H1 (cell line): ENCODE data around the gene DENND2D. TPM values are rescaled to one million over a fixed set of nuclear protein-coding genes. Genes with fewer than 3 reads are reported as not detected.
A peak's percentile ranks its signal among the peaks of the same experiment; 100 is the strongest.

Source experiments
- CTCF ChIA-PET: fragments of 300-600 bp; sonication (Branson Sonifier 250); formaldehyde crosslinking; loops from one replicate; lab custom pipeline; 2021; ENCODE audit not compliant: partially characterized antibody; lab: Charles Lee
- POLR2A ChIA-PET: fragments of 300-600 bp; sonication (Branson Sonifier 250); formaldehyde crosslinking; loops from one replicate; lab custom pipeline; 2021; ENCODE audit warnings: inconsistent platforms; ENCODE audit not compliant: partially characterized antibody; lab: Charles Lee
- DNase-seq, 2 experiments: peaks; one replicate each; pipeline versions ENCODE4 v3.0.0 to v3.0.0-alpha.2; 2010 to 2022; ENCODE audit warnings: low spot score in 2 of 2, low read depth in 1 of 2, mixed read lengths in 1 of 2
- FAIRE-seq: peaks from 2 replicates; lab custom pipeline; 2011; peaks lifted over from hg19 to GRCh38; lab: Jason Lieb, UNC
- H2AFZ ChIP-seq: 2 replicates; pipeline ENCODE4 v1.8.1; 2012; ENCODE audit warnings: low read length, inconsistent platforms
- H2AK5ac ChIP-seq: 2 replicates; pipeline ENCODE4 v1.6.1; 2013; ENCODE audit warnings: low read depth, low read length
- H2BK120ac ChIP-seq: replicated peaks from 2 replicates; pipeline ENCODE3; 2013; ENCODE audit warnings: low read depth, low read length, inconsistent platforms
- H2BK12ac ChIP-seq: 2 replicates; pipeline ENCODE4 v1.6.1; 2013; ENCODE audit warnings: low read depth, low read length
- H2BK15ac ChIP-seq: 2 replicates; pipeline ENCODE4 v1.6.1; 2013; ENCODE audit warnings: low read length
- H2BK20ac ChIP-seq: 2 replicates; pipeline ENCODE4 v1.6.1; 2013; ENCODE audit warnings: low read length
- H2BK5ac ChIP-seq: 2 replicates; pipeline ENCODE4 v1.6.1; 2013; ENCODE audit warnings: low read depth, low read length
- H3K14ac ChIP-seq: 2 replicates; pipeline ENCODE4 v1.6.1; 2013; ENCODE audit warnings: inconsistent platforms; ENCODE audit not compliant: insufficient read length
- H3K18ac ChIP-seq: 2 replicates; pipeline ENCODE4 v1.6.1; 2013; ENCODE audit warnings: low read length; ENCODE audit errors: extremely low read depth
- H3K23ac ChIP-seq: 2 replicates; pipeline ENCODE4 v1.6.1; 2013; ENCODE audit warnings: inconsistent platforms; ENCODE audit not compliant: insufficient read length
- H3K23me2 ChIP-seq: 2 replicates; pipeline ENCODE4 v1.6.1; 2013; ENCODE audit warnings: low read depth, low read length
- H3K27ac ChIP-seq: 2 replicates; pipeline ENCODE4 v1.6.1; 2011; ENCODE audit warnings: low read depth, low read length, inconsistent platforms
- H3K27me3 ChIP-seq, 4 experiments: replicated peaks in 1 of 4; 1 replicate in 1 of 4; 2 replicates in 3 of 4; pipeline versions ENCODE4 v1.6.1 to v1.8.1; 2011 to 2013; ENCODE audit warnings: low read length in 3 of 4, mild to moderate bottlenecking in 3 of 4, inconsistent platforms in 2 of 4, mixed read lengths in 2 of 4, moderate library complexity in 1 of 4; ENCODE audit not compliant: control insufficient read depth in 3 of 4, insufficient read depth in 3 of 4; ENCODE audit errors: extremely low read depth in 1 of 4
- H3K36me3 ChIP-seq, 4 experiments: 2 replicates each; pipeline versions ENCODE4 v1.6.1 to v1.8.1; 2011 to 2013; ENCODE audit warnings: mild to moderate bottlenecking in 4 of 4, low read length in 3 of 4, moderate library complexity in 2 of 4, control low read depth in 1 of 4, inconsistent platforms in 1 of 4; ENCODE audit not compliant: insufficient read depth in 4 of 4, control insufficient read depth in 2 of 4
- H3K4ac ChIP-seq: replicated peaks from 2 replicates; pipeline ENCODE3; 2013; ENCODE audit warnings: low read length, low read depth, mixed read lengths, inconsistent platforms; ENCODE audit not compliant: insufficient read length
- H3K4me1 ChIP-seq, 4 experiments: replicated peaks in 1 of 4; 1 replicate in 1 of 4; 2 replicates in 3 of 4; pipeline versions ENCODE4 v1.6.1 to v1.8.1; 2011 to 2013; ENCODE audit warnings: low read length in 3 of 4, inconsistent platforms in 2 of 4, mixed read lengths in 1 of 4; ENCODE audit not compliant: insufficient read depth in 4 of 4, control insufficient read depth in 3 of 4
- H3K4me2 ChIP-seq, 2 experiments: 2 replicates each; pipeline versions ENCODE4 v1.6.1 to v1.8.1; 2011 to 2013; ENCODE audit warnings: low read depth in 2 of 2, low read length in 2 of 2, control low read depth in 1 of 2, inconsistent platforms in 1 of 2, mild to moderate bottlenecking in 1 of 2; ENCODE audit not compliant: insufficient read depth in 1 of 2
- H3K4me3 ChIP-seq, 4 experiments: fragments of 200-600, 300-600 bp in 1 of 4; sonication (generic), shearing (Covaris generic), sonication (Bioruptor Twin) in 1 of 4; 2 replicates each; pipeline versions ENCODE4 v1.5.1 to v1.8.1; 2011 to 2016; ENCODE audit warnings: low read length in 4 of 4, low read depth in 3 of 4, control low read depth in 2 of 4, inconsistent platforms in 2 of 4, mild to moderate bottlenecking in 2 of 4, mixed read lengths in 1 of 4, moderate library complexity in 1 of 4; ENCODE audit not compliant: insufficient read depth in 2 of 4; ENCODE audit errors: extremely low read depth in 1 of 4
- H3K56ac ChIP-seq: replicated peaks from 2 replicates; pipeline ENCODE3; 2013; ENCODE audit warnings: low read depth, mild to moderate bottlenecking, mixed read lengths, low read length, inconsistent platforms; ENCODE audit not compliant: insufficient read length
- H3K79me1 ChIP-seq: 2 replicates; pipeline ENCODE4 v1.6.1; 2013; ENCODE audit warnings: low read depth, low read length, control low read depth
- H3K79me2 ChIP-seq, 2 experiments: 2 replicates each; pipeline versions ENCODE4 v1.6.1 to v1.8.1; 2012 to 2013; ENCODE audit warnings: low read length in 2 of 2, mild to moderate bottlenecking in 2 of 2, inconsistent platforms in 1 of 2; ENCODE audit not compliant: insufficient read depth in 2 of 2, control insufficient read depth in 1 of 2
- H3K9ac ChIP-seq, 4 experiments: replicated peaks in 1 of 4; 1 replicate in 1 of 4; 2 replicates in 3 of 4; pipeline versions ENCODE4 v1.6.1 to v1.8.1; 2011 to 2013; ENCODE audit warnings: low read depth in 3 of 4, low read length in 3 of 4, control low read depth in 2 of 4, mild to moderate bottlenecking in 2 of 4, moderate library complexity in 2 of 4, inconsistent platforms in 1 of 4; ENCODE audit errors: extremely low read depth in 1 of 4
- H3K9me3 ChIP-seq, 2 experiments: 2 replicates each; pipeline versions ENCODE4 v1.6.1 to v1.8.1; 2012 to 2013; ENCODE audit warnings: mild to moderate bottlenecking in 2 of 2, moderate library complexity in 2 of 2, control low read depth in 1 of 2, inconsistent platforms in 1 of 2, low read depth in 1 of 2, low read length in 1 of 2, mixed read lengths in 1 of 2; ENCODE audit not compliant: insufficient read depth in 2 of 2
- H4K20me1 ChIP-seq, 2 experiments: replicated peaks in 1 of 2; 2 replicates each; pipeline versions ENCODE3 to v1.8.1; 2011 to 2013; ENCODE audit warnings: inconsistent platforms in 2 of 2, low read length in 2 of 2, mild to moderate bottlenecking in 1 of 2; ENCODE audit not compliant: insufficient read depth in 2 of 2, control insufficient read depth in 1 of 2
- H4K5ac ChIP-seq: 2 replicates; pipeline ENCODE4 v1.6.1; 2013; ENCODE audit warnings: low read length, low read depth, mixed read lengths, inconsistent platforms; ENCODE audit not compliant: insufficient read length
- H4K8ac ChIP-seq: 2 replicates; pipeline ENCODE4 v1.8.0; 2013; ENCODE audit warnings: mild to moderate bottlenecking, moderate library complexity, low read length, inconsistent platforms; ENCODE audit not compliant: insufficient read depth; ENCODE audit errors: extremely low read depth
- H4K91ac ChIP-seq: replicated peaks from 2 replicates; pipeline ENCODE3; 2013; ENCODE audit warnings: low read length, mixed read lengths, inconsistent platforms; ENCODE audit not compliant: insufficient read length
- ASH2L ChIP-seq: fragments of 200-600, 300-600 bp; sonication (generic); IDR thresholded peaks from one replicate; pipeline ENCODE4 v1.7.1; 2017; ENCODE audit warnings: low read length
- BRCA1 ChIP-seq: IDR thresholded peaks from 2 replicates; pipeline ENCODE4 v1.6.1; 2012; ENCODE audit warnings: low read depth, low read length, improper control_type of control experiment
- CBX5 ChIP-seq: fragments of 300-800, 300-1000 bp; sonication (generic); IDR thresholded peaks from 2 replicates; pipeline ENCODE4 v1.7.1; 2016; ENCODE audit warnings: antibody characterized with exemption, low read length, low read depth
- CREB1 ChIP-seq: IDR thresholded peaks from 2 replicates; pipeline ENCODE4 v1.6.1; 2012; ENCODE audit warnings: inconsistent platforms
- EGR1 ChIP-seq: IDR thresholded peaks from 2 replicates; pipeline ENCODE4 v1.6.1; 2011; ENCODE audit warnings: low read depth, low read length, borderline replicate concordance
- JUND ChIP-seq: IDR thresholded peaks from 2 replicates; pipeline ENCODE4 v1.6.1; 2011; ENCODE audit warnings: mild to moderate bottlenecking, improper control_type of control experiment, low read length
- MAFK ChIP-seq: IDR thresholded peaks from 2 replicates; pipeline ENCODE4 v1.6.1; 2012; ENCODE audit warnings: low read depth, mild to moderate bottlenecking, improper control_type of control experiment, low read length
- PHF8 ChIP-seq: fragments of 200-600 bp; sonication (generic); conservative IDR thresholded peaks from 2 replicates; pipeline ENCODE4 v1.7.1; 2012; ENCODE audit warnings: low read depth, mild to moderate bottlenecking, inconsistent platforms, low read length, moderate library complexity
- RBBP5 ChIP-seq: IDR thresholded peaks from 2 replicates; pipeline ENCODE4 v1.7.1; 2012; ENCODE audit warnings: low read depth, mild to moderate bottlenecking, inconsistent platforms, low read length, moderate library complexity, borderline replicate concordance
- RFX5 ChIP-seq: IDR thresholded peaks from 2 replicates; pipeline ENCODE4 v1.6.1; 2011; ENCODE audit warnings: low read depth, low read length, improper control_type of control experiment, borderline replicate concordance
- SIN3A ChIP-seq, 2 experiments: IDR thresholded peaks in 1 of 2; conservative IDR thresholded peaks in 1 of 2; 2 replicates each; pipeline ENCODE4 v1.6.1; 2011 to 2012; ENCODE audit warnings: low read length in 2 of 2, improper control_type of control experiment in 1 of 2, low read depth in 1 of 2, mild to moderate bottlenecking in 1 of 2
- SP1 ChIP-seq: IDR thresholded peaks from 2 replicates; pipeline ENCODE4 v1.6.1; 2011; ENCODE audit warnings: low read depth, low read length
- SUZ12 ChIP-seq: fragments of 200-600 bp; sonication (generic); IDR thresholded peaks from 2 replicates; pipeline ENCODE4 v1.6.1; 2012; ENCODE audit warnings: mild to moderate bottlenecking, inconsistent platforms, low read length, moderate library complexity, mixed read lengths
- TEAD4 ChIP-seq: IDR thresholded peaks from 2 replicates; pipeline ENCODE4 v1.6.1; 2012; ENCODE audit warnings: low read depth, low read length, inconsistent platforms, mixed read lengths
- WGBS, 2 experiments: shearing (Covaris generic) in 1 of 2; methylation state at CpG; one replicate each; pipeline versions ENCODE4 v1.1.6 to v1.1.7; 2013 to 2015; ENCODE audit warnings: low lambda C conversion rate in 2 of 2, mixed read lengths in 2 of 2, inconsistent platforms in 1 of 2, low coverage in 1 of 2, missing lambda C conversion rate in 1 of 2; ENCODE audit not compliant: insufficient replicate concordance in 2 of 2, insufficient coverage in 1 of 2, insufficient read length in 1 of 2; ENCODE audit errors: extremely low coverage in 1 of 2, missing lambda C conversion rate in 1 of 2; 5-methylcytosine and 5-hydroxymethylcytosine counted together
- polyA plus RNA-seq, 7 experiments: library from polyadenylated mRNA; depleted of rRNA in 3 of 7; stranded (reverse) in 5 of 7; unstranded in 2 of 7; fragments of >200 nt in 5 of 7; fragments of 200-250 nt in 2 of 7; gene quantifications; 1 replicate in 5 of 7; 2 replicates in 1 of 7; 4 replicates in 1 of 7; pipeline versions ENCODE4 v1.2.1 to v1.2.3, GENCODE V29; 2011 to 2013; ENCODE audit warnings: missing spikeins in 2 of 7, mixed read lengths in 2 of 7
- total RNA-seq: library from RNA; stranded (reverse); fragmentation: NEBNext Ultra II Directional; extraction: Animal tissue kit (Norgen Biotek cat#: 25700); gene quantifications from 2 replicates; pipeline ENCODE4 v1.2.1, GENCODE V29; 2021

DENND2D gene
- total and polyA plus RNA-seq, 2 of the 8 experiments (the other 6 are each of a cell fraction or from before 2014, with no cell fraction given), result 0.58 to 1.6 TPM

DNA sequence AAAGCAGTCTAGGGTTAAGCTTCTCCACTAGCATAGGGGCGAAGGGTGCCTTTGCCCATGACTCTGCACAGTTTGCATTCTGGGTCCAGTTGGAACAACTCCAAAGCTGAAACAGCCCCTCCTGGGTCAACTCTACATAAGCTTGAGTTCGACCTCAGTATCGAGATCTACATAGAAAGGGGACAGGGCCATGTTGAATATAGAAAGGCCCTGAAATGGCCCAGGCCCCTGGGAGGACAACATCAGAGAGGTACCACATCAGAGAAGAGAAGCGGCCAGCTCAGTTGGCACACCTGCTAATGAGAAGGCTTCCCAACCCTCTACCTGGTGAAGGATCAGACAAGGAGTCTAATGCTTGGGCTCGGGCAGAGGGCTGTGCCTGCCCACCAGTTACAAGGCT, 1.6 kb downstream of the DENND2D start:
- CTCF ChIA-PET, result interaction anchor here (0.6 to 6.4 kb wide), 19 partner anchors 9 to 219 kb away, joined by 3 to 50 read pairs (median 3); partner anchors contain the start of gene CHI3L2
- FAIRE-seq, result no peak
- TF ChIP-seq JUND, result no peak
- TF ChIP-seq TEAD4, result no peak
- TF ChIP-seq CBX5, result no peak
- TF ChIP-seq EGR1, result no peak
- no peak for TF ChIP-seq PHF8
- no peak for TF ChIP-seq BRCA1
- no peak for TF ChIP-seq SIN3A (conservative IDR thresholded peaks at IDR 0.05 in 1 of 2, IDR thresholded peaks at IDR 0.05 in 1 of 2; ENCODE audit: low read depth in 1 of 2, low read length in 2 of 2)
- TF ChIP-seq SP1, result no peak
- TF ChIP-seq RFX5, result no peak
- TF ChIP-seq SUZ12, result no peak
- TF ChIP-seq MAFK, result no peak
- no peak for TF ChIP-seq ASH2L
- TF ChIP-seq RBBP5, result no peak
- no peak for TF ChIP-seq CREB1

More for the DNA sequence above, 1.6 kb downstream of the DENND2D start:
- Histone ChIP-seq H4K5ac (no peak overlapping the region), H3K23ac (no peak overlapping the region), H4K91ac (no peak overlapping the region), H3K79me1 (no peaks in the 10 kb centered on the region), H3K79me2 (no peaks in the 10 kb centered on the region), H3K18ac (no peak overlapping the region), H4K8ac (no peak overlapping the region; the same call in 1 of the 2 replicates), H3K14ac (no peak overlapping the region), H4K20me1 (no peaks in the 10 kb centered on the region), H2AK5ac (no peak overlapping the region; the same call in 1 of the 2 replicates), H2BK20ac (no peak overlapping the region), H3K36me3 (no peaks in the 10 kb centered on the region), H3K9me3 (no peaks in the 10 kb centered on the region), H3K4me2 (no peak overlapping the region), H3K9ac (no peak overlapping the region), H2BK15ac (0 out of 2 replicates have a peak overlapping the region, but pooled peaks have one; percentile 22), H3K4me1 (0 out of 7 replicates have a peak, but pooled peaks cover 0 to 2% (median 0%) of the 10 kb centered on the region in 4 experiments), H3K27me3 (peaks cover 0 to 11% (median 10%) of the 10 kb centered on the region in 4 experiments; a peak in 5 of 7 replicates), H3K4me3 (no peak overlapping the region), H3K27ac (no peak overlapping the region), H2BK120ac (no peak overlapping the region), H3K56ac (no peak overlapping the region), H2BK12ac (no peak overlapping the region), H3K23me2 (no peaks in the 10 kb centered on the region), H3K4ac (no peak overlapping the region), H2AFZ (no peak overlapping the region), H2BK5ac (no peak overlapping the region)
- WGBS, 2 experiments, result 85% methylated on average over 4 of the region's 5 CpGs; no CpG with 5 or more reads in 1 of the 2 experiments
- POLR2A ChIA-PET, result interaction anchor here (1.3 kb wide), 1 partner anchor 59 kb away, joined by 3 read pairs; the partner anchor contains the start of genes CEPT1 and DRAM2
- no peak for DNase-seq
